PC-3 (cell line): Measurements from ENCODE around the gene RIN1.

Experiments
- EZH2 ChIP-seq: fragments of 300-600 bp; sonication (generic); IDR thresholded peaks from one replicate; pipeline ENCODE4 v1.6.1; 2017; ENCODE audit warnings: antibody characterized with exemption, mild to moderate bottlenecking, low read length; ENCODE audit not compliant: unreplicated experiment
- EZH2phosphoT487 ChIP-seq: fragments of 300-600 bp; sonication (generic); IDR thresholded peaks from 2 replicates; pipeline ENCODE4 v1.6.1; 2018; ENCODE audit warnings: mild to moderate bottlenecking, antibody characterized with exemption, low read length, borderline replicate concordance
- TF ChIP-seq, protein P1 (sequence below): fragments of 300-600 bp; sonication (generic); conservative IDR thresholded peaks from 2 replicates; pipeline ENCODE4 v1.5.1; 2017; ENCODE audit warnings: antibody characterized with exemption, low read depth, mild to moderate bottlenecking, low read length

DNA sequence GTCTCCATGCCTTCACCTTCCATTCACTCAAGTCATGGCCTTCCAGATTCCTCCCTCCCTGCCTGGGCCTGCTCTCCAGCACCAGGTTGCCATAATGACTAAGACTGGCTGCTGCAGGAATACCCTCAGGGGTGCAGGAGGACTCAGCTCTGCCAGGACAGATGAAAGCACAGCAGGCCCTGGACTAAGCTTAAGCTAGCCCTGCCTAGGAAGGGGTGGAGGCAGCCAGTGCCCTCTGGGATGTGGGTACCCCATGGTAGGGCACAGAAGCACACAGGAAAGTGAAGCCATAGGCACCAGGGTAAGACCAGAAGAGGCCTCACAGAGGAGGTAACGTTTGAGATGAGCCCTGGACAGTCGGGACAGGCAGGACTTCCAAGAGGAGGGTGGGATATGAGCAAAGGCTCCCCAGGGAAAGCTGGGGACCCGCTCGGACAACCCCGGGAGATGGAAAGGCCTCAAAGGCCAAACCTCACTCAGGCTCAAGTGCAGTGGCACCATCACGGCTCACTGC is 3.0 kb upstream of the RIN1 start:
- TF ChIP-seq EZH2phosphoT487 (no peak), EZH2 (no peak)
- TF ChIP-seq, protein P1, sequence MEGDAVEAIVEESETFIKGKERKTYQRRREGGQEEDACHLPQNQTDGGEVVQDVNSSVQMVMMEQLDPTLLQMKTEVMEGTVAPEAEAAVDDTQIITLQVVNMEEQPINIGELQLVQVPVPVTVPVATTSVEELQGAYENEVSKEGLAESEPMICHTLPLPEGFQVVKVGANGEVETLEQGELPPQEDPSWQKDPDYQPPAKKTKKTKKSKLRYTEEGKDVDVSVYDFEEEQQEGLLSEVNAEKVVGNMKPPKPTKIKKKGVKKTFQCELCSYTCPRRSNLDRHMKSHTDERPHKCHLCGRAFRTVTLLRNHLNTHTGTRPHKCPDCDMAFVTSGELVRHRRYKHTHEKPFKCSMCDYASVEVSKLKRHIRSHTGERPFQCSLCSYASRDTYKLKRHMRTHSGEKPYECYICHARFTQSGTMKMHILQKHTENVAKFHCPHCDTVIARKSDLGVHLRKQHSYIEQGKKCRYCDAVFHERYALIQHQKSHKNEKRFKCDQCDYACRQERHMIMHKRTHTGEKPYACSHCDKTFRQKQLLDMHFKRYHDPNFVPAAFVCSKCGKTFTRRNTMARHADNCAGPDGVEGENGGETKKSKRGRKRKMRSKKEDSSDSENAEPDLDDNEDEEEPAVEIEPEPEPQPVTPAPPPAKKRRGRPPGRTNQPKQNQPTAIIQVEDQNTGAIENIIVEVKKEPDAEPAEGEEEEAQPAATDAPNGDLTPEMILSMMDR: no peak
